Measurements from ENCODE around the gene PKP1. TPM values are rescaled to one million over a fixed set of nuclear protein-coding genes. Genes with fewer than 3 reads are reported as not detected.

Gene PKP1
- total RNA-seq, 1 donor from 2014 or later = 0.02 TPM

DNA sequence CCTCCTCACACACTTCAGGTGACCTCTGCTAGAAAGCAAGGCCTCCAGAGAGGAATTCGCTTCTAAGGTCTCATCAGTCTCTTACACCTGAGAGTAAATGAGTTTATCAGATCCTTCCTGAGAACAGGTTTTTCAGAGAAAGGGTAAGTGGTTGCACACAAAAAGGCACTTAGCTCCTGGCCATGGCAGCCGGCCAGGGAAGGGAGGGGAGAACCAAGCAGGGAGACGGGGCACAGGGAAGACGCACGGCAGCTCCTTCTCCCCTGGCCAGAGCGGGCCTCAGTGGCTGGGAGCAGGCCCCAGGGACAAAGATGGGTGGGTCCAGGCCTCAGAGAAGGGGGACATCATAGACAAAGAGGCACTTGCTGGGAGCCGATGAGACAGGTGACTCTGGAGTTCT, 97.8 kb downstream of the PKP1 start:
- DNase-seq (ENCODE audit: low spot score) = no peak
- H3F3A ChIP-seq (ENCODE audit: low read depth) = peaks cover 18% of the 10 kb centered on the region
- TF ChIP-seq EZH2 (IDR thresholded peaks at IDR 0.05) = no peak
- no peak for TF ChIP-seq EZH2phosphoT487 (IDR thresholded peaks at IDR 0.05)
- TF ChIP-seq, protein P1, sequence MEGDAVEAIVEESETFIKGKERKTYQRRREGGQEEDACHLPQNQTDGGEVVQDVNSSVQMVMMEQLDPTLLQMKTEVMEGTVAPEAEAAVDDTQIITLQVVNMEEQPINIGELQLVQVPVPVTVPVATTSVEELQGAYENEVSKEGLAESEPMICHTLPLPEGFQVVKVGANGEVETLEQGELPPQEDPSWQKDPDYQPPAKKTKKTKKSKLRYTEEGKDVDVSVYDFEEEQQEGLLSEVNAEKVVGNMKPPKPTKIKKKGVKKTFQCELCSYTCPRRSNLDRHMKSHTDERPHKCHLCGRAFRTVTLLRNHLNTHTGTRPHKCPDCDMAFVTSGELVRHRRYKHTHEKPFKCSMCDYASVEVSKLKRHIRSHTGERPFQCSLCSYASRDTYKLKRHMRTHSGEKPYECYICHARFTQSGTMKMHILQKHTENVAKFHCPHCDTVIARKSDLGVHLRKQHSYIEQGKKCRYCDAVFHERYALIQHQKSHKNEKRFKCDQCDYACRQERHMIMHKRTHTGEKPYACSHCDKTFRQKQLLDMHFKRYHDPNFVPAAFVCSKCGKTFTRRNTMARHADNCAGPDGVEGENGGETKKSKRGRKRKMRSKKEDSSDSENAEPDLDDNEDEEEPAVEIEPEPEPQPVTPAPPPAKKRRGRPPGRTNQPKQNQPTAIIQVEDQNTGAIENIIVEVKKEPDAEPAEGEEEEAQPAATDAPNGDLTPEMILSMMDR (IDR thresholded peaks at IDR 0.05) = no peak

More for the DNA sequence above, 97.8 kb downstream of the PKP1 start:
- Histone ChIP-seq H3K79me2 (ENCODE audit: low read depth) (no peaks in the 10 kb centered on the region), H2AFZ (replicated peaks) (no peak overlapping the region), H3K4me3 (no peak overlapping the region), H3K36me3 (no peaks in the 10 kb centered on the region), H3K27me3 (no peaks in the 10 kb centered on the region), H3K9me3 (ENCODE audit: low read depth) (no peaks in the 10 kb centered on the region), H4K20me1 (ENCODE audit: low read depth) (no peaks in the 10 kb centered on the region), H3K27ac (no peak overlapping the region), H3K4me1 (peaks cover 31% of the 10 kb centered on the region), H3K9ac (no peak overlapping the region), H3K4me2 (no peak overlapping the region)
- no peak overlapping the region for H3K4me3 Mint-ChIP-seq
- no peaks in the 10 kb centered on the region for H3K9me3 Mint-ChIP-seq
- peaks cover 6% of the 10 kb centered on the region for H3K27me3 Mint-ChIP-seq (ENCODE audit: insufficient read depth, low read depth)
- peak overlapping the region; percentile 82 for H3K27ac Mint-ChIP-seq
- H3K36me3 Mint-ChIP-seq = no peaks in the 10 kb centered on the region
- peaks cover 21% of the 10 kb centered on the region for H3K4me1 Mint-ChIP-seq

Other genes starting within 250 kb of the PKP1 start
- gene CACNA1S, start 171.1 kb upstream of the PKP1 start, total RNA-seq (ENCODE audit: low replicate concordance) = 0.11 and 0.12 TPM in 2 replicates
- gene ASCL5, start 156.3 kb upstream of the PKP1 start, total RNA-seq (ENCODE audit: low replicate concordance) = not detected in 2 replicates
- 109 and 187 TPM in 2 replicates for gene TMEM9, start 129.0 kb upstream of the PKP1 start, total RNA-seq (ENCODE audit: low replicate concordance)
- 0.15 TPM in 1 of 2 replicates, not detected in the other for gene IGFN1, start 92.7 kb upstream of the PKP1 start, total RNA-seq (ENCODE audit: low replicate concordance)
- 3.1 and 13.2 TPM in 2 replicates for gene TNNT2, start 94.2 kb downstream of the PKP1 start, total RNA-seq (ENCODE audit: low replicate concordance)
- 0.34 TPM in 1 of 2 replicates, not detected in the other for gene LAD1, start 115.8 kb downstream of the PKP1 start, total RNA-seq (ENCODE audit: low replicate concordance)
- gene TNNI1, start 138.2 kb downstream of the PKP1 start, total RNA-seq (ENCODE audit: low replicate concordance) = 0.43 and 1.3 TPM in 2 replicates
- 1.9 and 11.8 TPM in 2 replicates for gene PHLDA3, start 185.7 kb downstream of the PKP1 start, total RNA-seq (ENCODE audit: low replicate concordance)
- 2.5 and 4.1 TPM in 2 replicates for gene CSRP1, start 223.6 kb downstream of the PKP1 start, total RNA-seq (ENCODE audit: low replicate concordance)